SK-MEL-5 (cell line): ENCODE results near the gene NCOA6. TPM values are rescaled to one million over a fixed set of nuclear protein-coding genes. Genes with fewer than 3 reads are reported as not detected.
"Not testable (repeated sequence)": the region's sequence is repeated elsewhere in the genome, so short reads cannot be mapped to it uniquely, and the experiment has no call there.

Source experiments
- DNase-seq: peaks from one replicate; pipeline ENCODE4 v3.0.0-alpha.2; 2016; ENCODE audit warnings: low read depth, low spot score
- in situ Hi-C: cut with HindIII; loops from 2 replicates; pipeline ENCODE4 v1.10.0; 2016; ENCODE audit warnings: low sequenced_read_pairs, high pct_unique_total_duplicates, low pct_unique_long_range_greater_than_20kb
- total RNA-seq: library from RNA; depleted of rRNA; stranded (reverse); fragments of >200 nt; shearing (Covaris generic); gene quantifications from 2 replicates; pipeline ENCODE4 v1.2.3, GENCODE V29; 2014

The NCOA6 gene
- total RNA-seq, 1 experiment from 2014 or later, result 6.1 TPM

- no peak for DNase-seq
- in situ Hi-C loops, result no loop called here
Measured at GRCh38 chr20:34748709-34749108, 76.7 kb downstream of the NCOA6 start.

- no peak for DNase-seq
- in situ Hi-C loops, result no loop called here
Measured at GRCh38 chr20:34747479-34747878, 78.0 kb downstream of the NCOA6 start.

GRCh38 chr20:34746674-34747073 is 78.8 kb downstream of the NCOA6 start:
- DNase-seq, result no peak
- in situ Hi-C loops, result no loop called here

GRCh38 chr20:34744847-34745246 is 80.6 kb downstream of the NCOA6 start:
- in situ Hi-C loops, result no loop called here
- DNase-seq, result no peak

GRCh38 chr20:34744340-34744739 is 81.1 kb downstream of the NCOA6 start:
- in situ Hi-C loops, result no loop called here
- DNase-seq, result no peak

DNA sequence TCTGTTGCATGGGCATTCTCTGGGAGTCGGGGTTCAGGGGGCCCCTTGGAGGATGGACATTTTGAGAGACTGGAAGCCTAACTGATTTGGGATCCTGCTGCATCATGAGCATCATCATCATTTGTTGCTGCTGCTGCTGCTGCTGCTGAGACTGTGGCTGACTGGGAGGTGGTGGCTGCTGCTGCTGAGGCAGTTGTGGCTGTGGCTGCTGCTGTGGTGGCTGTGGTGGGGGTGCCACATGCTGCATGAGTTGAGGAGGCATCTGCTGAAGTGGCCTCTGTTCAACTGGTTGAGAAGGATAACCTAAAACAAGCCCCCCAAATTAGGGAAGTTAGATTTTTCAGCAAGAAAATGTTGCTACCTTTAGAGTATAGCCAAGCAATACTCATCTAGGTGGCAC is 82.4 kb downstream of the NCOA6 start:
- in situ Hi-C loops, result no loop called here
- DNase-seq, result no peak

DNA sequence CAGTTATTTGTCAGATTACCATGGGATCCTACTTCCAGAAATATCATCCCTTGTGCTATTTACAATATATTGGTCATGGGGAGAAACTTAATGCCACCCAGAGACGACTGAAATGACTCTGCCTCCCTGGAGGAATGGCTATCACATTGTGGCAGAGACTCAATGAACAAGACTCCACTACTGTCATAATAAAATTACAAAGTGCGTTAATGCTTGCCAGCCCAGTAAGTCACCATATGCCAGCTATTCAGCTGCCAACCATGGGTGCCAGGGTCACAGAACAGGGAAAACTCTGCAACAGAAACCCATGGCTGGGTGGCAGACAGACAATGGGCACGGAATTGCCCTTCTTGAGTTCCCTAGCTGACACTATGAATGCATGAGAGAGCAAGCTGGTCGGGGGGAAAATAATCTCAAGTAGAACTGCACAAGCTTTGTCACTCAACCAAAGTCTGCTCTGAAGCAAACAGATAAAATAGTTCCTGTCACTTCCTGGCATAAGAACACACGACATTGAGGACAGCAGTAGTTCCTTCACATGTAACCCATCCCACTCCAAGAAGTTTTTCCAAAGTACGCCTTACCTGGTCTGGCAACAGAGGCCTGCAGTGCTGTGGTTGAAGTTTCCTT is 89.2 kb downstream of the NCOA6 start:
- in situ Hi-C loops, result no loop called here

GRCh38 chr20:34732523-34732922 is 92.9 kb downstream of the NCOA6 start:
- in situ Hi-C loops, result no loop called here
- DNase-seq, result no peak

More for the DNA sequence above, 89.2 kb downstream of the NCOA6 start:
- DNase-seq, result no peak

- in situ Hi-C loops, result no loop called here
- no peak for DNase-seq
Measured at GRCh38 chr20:34729416-34729815, 96.0 kb downstream of the NCOA6 start.

- no peak for DNase-seq
- in situ Hi-C loops, result no loop called here
Measured at GRCh38 chr20:34724172-34724571, 101.3 kb downstream of the NCOA6 start.

- DNase-seq, in situ Hi-C loops: not testable (repeated sequence)
Measured at GRCh38 chr20:34722560-34722959, 102.9 kb downstream of the NCOA6 start.

DNA sequence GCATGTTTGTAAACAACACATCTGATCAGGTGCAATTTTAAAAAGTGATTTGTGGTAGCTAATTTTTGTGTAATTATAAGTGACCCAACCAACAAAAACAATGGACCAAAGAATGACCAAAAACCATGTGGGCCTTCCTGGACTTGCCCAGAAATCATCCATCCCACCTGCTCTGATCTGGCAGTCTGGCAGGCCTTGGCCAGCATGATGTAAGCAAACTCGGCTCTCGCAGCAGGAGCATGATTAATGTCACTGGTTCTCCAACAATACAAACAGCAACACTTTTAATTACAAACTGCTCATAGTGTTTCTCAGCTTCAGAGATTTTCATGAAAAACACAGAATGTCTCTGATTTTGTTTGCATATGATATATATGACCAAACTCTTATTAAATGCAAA is 105.2 kb downstream of the NCOA6 start:
- no peak for DNase-seq
- in situ Hi-C loops, result no loop called here

- in situ Hi-C loops, result not testable (repeated sequence)
Measured at GRCh38 chr20:34719242-34720017, 106.0 kb downstream of the NCOA6 start.

DNA sequence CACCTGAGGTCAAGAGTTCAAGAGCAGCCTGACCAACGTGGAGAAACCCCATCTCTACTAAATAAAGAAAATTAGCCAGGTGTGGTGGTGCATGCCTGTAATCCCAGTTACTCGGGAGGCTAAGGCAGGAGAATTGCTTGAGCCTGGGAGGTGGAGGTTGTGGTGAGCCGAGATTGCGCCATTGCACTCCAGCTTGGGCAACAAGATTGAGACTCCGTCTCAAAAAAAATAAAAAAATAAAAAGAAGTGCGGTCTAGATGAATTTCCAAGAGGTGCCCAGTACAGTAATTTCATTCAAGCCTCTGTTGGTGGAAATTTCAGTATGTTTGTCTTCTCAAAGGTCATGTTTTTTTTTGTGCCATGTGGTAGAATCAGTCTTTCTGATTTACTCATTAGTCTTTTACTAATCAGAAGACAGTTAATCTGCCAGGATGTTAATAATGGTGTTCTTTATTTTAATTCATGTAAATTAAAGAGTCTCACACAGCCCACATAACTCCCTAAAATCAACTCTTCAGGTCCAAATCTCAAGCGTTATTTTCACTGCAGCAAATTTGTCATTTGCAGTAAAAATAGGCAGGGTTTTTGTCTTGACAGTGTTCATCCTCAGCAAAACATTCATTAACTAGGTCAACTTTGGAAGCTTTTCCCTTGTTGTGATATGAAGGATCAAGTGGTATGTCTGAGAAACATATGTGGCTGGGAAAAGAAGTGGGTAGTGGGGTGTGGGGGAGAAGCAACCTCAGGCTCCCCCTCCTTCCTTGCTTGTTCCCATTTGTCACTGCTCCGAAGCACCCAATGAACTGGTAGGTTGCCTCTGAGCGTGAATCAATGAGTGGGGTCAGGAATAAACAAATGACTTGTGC is 108.0 kb downstream of the NCOA6 start:
- in situ Hi-C loops, result no loop called here
- DNase-seq, result no peak

More at GRCh38 chr20:34719242-34720017, 106.0 kb downstream of the NCOA6 start:
- not testable (repeated sequence) for DNase-seq

- in situ Hi-C loops, result no loop called here
- no peak for DNase-seq
Measured at GRCh38 chr20:34716921-34717229, 108.6 kb downstream of the NCOA6 start.

GRCh38 chr20:34715384-34715783 is 110.1 kb downstream of the NCOA6 start:
- in situ Hi-C loops, result no loop called here
- no peak for DNase-seq

GRCh38 chr20:34713944-34714515 is 111.4 kb downstream of the NCOA6 start:
- in situ Hi-C loops, result not testable (repeated sequence)

More at GRCh38 chr20:34713944-34714515, 111.4 kb downstream of the NCOA6 start:
- not testable (repeated sequence) for DNase-seq
